ENCODE data around the gene EXOC8.

The EXOC8 gene

DNA sequence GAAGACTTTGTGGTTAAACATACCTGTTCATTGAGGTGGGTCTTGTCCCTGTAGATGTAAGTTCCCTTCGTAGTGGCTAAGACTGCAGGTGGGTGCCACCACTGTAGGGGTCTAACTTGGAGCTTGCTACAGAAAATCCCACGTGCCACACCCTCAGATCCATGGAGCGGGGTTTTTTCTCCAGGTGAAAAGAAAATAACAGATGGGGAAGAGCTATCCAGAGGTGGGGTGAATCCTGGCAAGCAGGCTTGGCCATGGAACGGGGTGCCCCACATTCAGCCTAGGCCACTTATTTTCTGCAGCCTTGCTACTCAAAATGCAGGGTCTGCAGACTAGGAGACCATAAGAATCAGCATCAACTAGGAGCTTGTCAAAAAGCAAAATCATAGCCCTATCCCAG is 24.0 kb downstream of the EXOC8 start:
- no peak for DNase-seq (ENCODE audit: low read depth in 2 of 2)

DNA sequence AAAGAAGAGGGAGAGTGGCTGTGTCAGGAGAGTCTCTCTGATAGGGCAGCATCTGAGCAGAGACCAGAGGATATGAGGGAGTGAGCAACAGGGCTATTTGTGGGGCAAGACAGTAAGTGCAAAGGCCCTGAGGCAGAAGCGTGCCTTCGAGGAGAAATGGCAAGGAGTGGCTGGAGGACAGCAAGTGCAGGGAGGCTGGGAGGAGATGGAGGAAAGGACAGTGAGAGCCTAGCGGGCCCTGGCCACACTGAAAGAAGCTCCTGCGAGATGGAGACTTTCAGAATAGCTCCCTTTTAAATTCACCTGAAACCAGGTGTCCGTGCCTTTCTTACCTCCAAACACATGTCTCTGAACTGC is 25.2 kb downstream of the EXOC8 start:
- no peak for DNase-seq (ENCODE audit: low read depth in 2 of 2)

DNA sequence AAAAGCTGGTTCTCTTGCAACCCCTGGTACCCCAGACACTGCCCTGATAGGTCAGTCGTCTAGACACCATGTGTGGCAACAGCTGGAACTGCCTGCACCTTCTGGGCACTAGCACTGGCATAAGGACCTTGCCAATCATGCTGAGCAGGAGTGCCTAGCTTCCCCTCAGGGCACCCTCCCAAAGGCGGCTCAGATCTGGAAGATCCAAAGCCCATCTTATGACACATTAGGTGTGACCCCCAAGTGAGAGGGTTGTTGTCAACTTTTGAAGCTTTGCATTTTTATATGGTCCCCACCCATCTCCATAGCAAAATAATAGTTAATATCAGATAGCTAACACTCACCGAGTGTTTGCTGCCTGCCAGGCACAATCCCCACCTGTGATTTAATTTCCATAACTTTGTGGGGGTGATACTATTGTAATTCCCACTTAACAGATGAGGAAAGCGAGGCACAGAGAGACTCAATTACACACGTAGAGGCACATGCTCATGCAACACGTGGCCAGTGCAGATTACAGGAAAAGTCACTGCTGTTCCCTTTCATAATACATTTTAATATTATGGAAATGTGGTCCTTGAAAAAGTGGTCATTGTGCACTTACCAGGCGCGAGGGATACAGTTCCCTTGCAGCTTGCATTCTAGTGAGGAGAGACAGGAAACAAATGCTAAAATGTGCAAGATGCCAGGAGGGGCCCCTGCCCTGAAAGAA is 25.8 kb downstream of the EXOC8 start:
- no peak for DNase-seq (ENCODE audit: low read depth in 2 of 2)

DNA sequence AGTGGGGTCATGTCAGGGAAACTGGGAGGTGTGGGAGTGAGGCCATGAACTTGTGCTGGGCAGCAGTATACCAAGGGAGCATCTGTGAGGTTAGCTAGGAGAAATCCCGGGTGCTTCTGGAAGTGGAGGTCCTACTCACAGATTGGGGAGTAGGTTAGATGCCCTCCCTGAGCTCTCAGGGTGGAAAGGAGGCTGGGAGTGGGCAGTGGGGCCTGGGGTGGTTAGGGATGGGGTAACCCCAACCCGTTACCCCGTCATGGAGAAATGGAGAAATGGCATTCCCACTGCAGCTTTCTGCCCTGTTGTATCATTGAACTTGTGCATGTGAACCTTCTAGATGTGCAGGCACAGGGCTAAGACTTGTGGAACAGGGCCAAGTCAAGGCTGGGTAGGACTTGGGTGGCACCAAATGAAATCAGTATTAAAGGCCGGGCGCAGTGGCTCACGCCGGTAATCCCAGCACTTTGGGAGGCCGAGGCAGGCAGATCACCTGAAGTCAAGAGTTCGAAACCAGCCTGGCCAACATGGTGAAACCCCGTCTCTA is 27.2 kb downstream of the EXOC8 start:
- DNase-seq (ENCODE audit: low read depth in 2 of 2), result no peak

DNA sequence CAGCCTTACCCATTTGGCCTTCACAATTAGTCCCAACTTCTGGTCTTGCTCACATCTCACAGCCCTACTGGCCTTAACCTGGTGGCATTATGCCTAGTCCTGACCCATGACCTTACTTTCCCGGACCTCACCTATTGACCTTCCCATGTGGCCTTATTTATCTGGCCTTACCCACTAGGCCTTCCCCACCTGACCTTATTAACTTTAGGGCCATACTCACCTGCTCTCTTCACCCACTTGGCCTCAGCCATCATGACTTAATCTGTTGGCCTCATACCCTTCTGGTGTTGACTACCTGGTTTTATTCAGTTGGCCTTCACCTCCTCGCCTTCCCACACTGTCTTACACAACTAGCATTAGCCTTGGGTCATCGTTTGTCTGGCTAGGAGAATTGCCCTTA is 35.7 kb downstream of the EXOC8 start:
- DNase-seq (ENCODE audit: low read depth in 2 of 2), result no peak

DNA sequence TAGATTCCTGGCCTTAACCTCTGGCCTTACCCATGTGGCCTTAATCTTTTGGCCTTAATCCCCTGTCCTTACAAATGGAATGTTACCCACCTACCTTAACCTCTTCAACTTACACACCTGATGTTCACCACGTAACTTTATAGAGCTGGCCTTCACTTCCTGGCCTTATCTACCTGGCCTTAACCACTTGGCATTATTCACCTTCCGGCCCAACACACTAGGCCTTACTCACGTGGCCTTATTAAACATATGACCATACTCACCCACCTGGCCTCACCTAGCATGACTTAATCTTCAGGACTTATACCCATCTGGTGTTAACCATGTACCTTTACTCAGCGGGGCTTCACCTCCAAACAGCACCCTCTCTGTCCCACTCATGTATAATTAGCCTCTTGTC is 41.7 kb downstream of the EXOC8 start:
- no peak for DNase-seq (ENCODE audit: low read depth in 2 of 2)

DNA sequence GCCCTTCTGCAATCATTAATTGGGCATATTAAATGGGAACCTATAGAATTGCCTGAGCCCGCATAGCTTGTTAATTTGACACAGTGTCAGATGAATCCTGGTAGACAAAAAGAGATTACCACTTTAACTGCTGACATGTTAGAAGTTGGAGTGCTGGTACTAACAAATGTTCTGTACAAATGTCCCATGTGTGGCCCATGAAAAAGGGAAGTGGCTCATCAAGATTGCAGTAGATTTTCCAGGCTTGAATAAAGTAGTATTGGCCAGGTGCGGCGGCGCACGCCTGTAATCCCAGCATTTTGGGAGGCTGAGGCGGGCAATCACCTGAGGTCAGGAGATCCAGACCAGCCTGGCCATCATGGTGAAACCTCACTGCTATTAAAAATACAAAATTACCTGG is 51.0 kb downstream of the EXOC8 start:
- no peak for DNase-seq (ENCODE audit: low read depth in 2 of 2)

DNA sequence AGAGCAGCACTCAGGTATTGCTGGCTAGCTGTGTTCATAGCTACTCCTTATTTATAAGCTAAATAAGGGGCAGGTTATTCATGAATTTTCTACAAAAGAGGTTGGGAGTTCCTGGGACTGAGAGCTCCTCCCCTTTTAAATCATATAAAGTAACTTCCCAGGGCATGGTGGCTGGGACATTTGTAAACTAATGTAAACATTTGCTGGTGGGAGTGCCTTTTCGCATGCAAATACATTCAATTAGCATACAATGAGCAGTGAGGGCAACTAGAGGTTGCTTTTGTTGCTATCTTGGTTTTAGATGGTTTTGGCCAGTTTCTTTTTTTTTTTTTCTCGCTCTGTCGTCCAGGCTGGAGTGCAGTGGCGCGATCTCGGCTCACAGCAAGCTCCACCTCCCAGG is 53.2 kb downstream of the EXOC8 start:
- no peak for DNase-seq (ENCODE audit: low read depth in 2 of 2)
